Bronchial epithelial cell (primary cell): ENCODE data around the gene IRAK4. TPM values are rescaled to one million over a fixed set of nuclear protein-coding genes. Genes with fewer than 3 reads are reported as not detected.
A peak's percentile ranks its signal among the peaks of the same experiment; 100 is the strongest.

Source experiments
- DNase-seq: peaks from one replicate; pipeline ENCODE4 v3.0.0-alpha.2; 2010; ENCODE audit warnings: low read depth
- FAIRE-seq: peaks from 2 replicates; lab custom pipeline; 2011; peaks lifted over from hg19 to GRCh38; lab: Jason Lieb, UNC
- H3K27me3 ChIP-seq: 2 replicates; pipeline ENCODE4 v1.5.1; 2011; ENCODE audit warnings: low read length; ENCODE audit not compliant: control insufficient read depth, insufficient read depth
- H3K36me3 ChIP-seq: 2 replicates; pipeline ENCODE4 v1.5.1; 2011; ENCODE audit warnings: low read length; ENCODE audit not compliant: control insufficient read depth, insufficient read depth
- H3K4me3 ChIP-seq: 2 replicates; pipeline ENCODE4 v1.5.1; 2011; ENCODE audit warnings: mild to moderate bottlenecking, low read depth, low read length, control low read depth
- total RNA-seq: library from RNA; depleted of rRNA; stranded (reverse); fragments of >200 nt; gene quantifications from 2 replicates; pipeline ENCODE4 v1.2.1, GENCODE V29; 2014
- TF ChIP-seq, protein P1 (sequence below): IDR thresholded peaks from 2 replicates; pipeline ENCODE4 v1.5.1; 2011; ENCODE audit warnings: mild to moderate bottlenecking, moderate library complexity, low read length, control low read depth, inconsistent platforms; ENCODE audit not compliant: insufficient read depth, severe bottlenecking

The IRAK4 gene
- total RNA-seq, 1 donor from 2014 or later: 11.1 TPM

DNA sequence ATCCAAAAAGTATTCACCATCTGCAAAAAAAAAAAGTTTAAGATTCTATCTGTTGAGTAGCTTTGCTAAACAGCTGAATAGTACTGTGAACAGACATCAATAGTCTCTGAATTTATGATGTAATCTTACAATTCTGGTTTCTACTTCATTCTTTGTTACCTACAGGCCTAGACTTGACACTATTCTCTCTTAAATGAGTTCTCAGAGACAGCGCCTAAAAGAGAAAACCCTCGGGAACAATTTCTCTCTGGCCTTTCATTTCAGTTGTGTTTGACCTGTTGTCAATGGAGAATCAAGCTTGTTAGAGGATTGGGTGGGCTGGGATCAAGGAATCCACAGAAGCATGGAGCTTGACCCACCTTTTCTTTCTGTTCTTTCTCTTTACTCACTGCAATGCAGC is 53.3 kb downstream of the IRAK4 start:
- DNase-seq: peak; percentile 77
- Histone ChIP-seq H3K4me3 (no peak overlapping the region), H3K36me3 (no peaks in the 10 kb centered on the region), H3K27me3 (no peaks in the 10 kb centered on the region)
- FAIRE-seq: no peak
- TF ChIP-seq, protein P1, sequence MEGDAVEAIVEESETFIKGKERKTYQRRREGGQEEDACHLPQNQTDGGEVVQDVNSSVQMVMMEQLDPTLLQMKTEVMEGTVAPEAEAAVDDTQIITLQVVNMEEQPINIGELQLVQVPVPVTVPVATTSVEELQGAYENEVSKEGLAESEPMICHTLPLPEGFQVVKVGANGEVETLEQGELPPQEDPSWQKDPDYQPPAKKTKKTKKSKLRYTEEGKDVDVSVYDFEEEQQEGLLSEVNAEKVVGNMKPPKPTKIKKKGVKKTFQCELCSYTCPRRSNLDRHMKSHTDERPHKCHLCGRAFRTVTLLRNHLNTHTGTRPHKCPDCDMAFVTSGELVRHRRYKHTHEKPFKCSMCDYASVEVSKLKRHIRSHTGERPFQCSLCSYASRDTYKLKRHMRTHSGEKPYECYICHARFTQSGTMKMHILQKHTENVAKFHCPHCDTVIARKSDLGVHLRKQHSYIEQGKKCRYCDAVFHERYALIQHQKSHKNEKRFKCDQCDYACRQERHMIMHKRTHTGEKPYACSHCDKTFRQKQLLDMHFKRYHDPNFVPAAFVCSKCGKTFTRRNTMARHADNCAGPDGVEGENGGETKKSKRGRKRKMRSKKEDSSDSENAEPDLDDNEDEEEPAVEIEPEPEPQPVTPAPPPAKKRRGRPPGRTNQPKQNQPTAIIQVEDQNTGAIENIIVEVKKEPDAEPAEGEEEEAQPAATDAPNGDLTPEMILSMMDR: no peak

DNA sequence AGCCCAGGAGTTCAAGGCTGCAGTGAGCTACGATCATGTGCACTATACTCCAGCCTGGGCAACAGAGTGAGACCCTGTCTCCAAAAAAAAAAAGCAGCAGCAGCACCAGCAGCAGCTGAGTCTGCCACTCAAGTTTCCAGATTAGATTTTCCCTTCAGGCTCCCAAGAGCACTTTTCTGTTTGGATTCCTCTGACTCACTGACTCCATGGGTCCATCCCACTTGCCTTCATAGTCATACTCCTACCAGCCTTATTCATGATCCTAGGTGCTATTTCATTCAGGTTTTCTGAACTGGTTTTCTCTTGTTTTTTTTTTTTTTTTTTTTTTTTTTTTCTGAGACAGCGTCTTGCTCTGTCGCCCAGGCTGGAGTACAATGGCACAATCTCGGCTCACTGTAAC is 54.2 kb downstream of the IRAK4 start:
- H3K36me3 ChIP-seq: no peaks in the 10 kb centered on the region
- TF ChIP-seq, protein P1: no peak
- FAIRE-seq: no peak
- no peaks in the 10 kb centered on the region for H3K27me3 ChIP-seq
- DNase-seq: peak; percentile 92
- H3K4me3 ChIP-seq: no peak overlapping the region

DNA sequence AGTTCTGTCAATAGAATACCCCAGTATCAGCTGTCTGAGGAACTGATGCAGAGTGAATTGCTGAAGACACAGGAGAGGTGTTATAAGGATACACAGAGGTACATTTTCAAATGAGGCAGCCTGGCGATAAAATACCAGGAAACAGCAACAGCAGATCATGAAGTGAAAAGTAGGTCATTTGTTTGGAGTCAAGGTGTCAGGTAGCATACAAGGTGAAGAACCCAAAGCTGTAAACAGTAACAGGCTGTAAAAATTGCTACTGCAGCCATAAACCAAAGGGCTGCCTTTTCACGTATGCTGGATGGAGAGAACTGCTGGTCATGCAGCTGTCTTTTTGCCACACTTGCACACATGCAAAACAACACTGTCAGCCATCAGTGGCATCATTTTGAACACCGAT is 56.7 kb downstream of the IRAK4 start:
- Histone ChIP-seq H3K27me3 (no peaks in the 10 kb centered on the region), H3K36me3 (no peaks in the 10 kb centered on the region), H3K4me3 (no peak overlapping the region)
- DNase-seq (no peak), FAIRE-seq (peak; percentile 86)
- TF ChIP-seq, protein P1: no peak

DNA sequence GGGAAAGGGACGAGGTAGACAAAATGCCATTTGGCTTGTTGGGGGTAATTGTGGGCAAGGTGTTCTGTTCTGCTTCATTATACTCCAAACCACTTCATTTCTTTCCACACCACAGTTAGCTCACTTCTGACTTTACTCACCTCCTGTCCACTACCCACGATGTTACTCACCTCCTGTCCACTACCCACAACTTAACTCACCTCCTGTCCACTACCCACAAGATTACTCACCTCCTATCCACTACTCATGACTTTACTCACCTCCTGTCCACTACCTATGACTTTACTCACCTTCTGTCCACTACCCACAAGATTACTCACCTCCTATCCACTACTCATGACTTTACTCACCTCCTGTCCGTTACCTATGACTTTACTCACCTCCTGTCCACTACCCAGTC is 57.4 kb downstream of the IRAK4 start:
- DNase-seq (peak; percentile 38), FAIRE-seq (peak; percentile 80)
- no peaks in the 10 kb centered on the region for H3K36me3 ChIP-seq
- TF ChIP-seq, protein P1: no peak
- H3K4me3 ChIP-seq: no peak overlapping the region
- no peaks in the 10 kb centered on the region for H3K27me3 ChIP-seq

DNA sequence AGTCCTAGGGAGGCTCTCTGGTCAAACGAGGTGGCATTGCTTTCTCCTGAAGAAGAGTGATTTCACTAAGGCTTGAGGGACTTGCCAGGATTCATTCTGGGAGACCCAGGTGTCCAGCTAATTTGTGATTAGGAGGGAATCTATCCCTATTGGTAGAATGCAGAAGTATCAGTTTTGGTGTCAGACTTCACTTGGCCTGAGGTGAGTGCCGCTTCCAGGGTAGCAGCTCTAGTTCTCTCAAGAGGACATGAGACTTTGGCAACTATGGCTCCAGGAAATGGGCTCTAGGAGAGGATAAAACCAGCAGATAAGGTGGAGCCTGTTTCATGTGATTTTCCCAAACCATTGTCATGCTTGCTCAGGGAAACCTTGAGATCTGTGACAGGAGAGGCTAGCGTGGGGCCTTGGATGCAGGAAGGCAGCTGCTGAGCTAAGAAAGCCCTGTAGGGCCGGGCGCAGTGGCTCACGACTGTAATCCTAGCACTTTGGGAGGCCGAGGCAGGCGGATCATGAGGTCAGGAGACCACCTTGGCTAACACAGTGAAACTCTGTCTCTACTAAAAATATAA is 65.5 kb downstream of the IRAK4 start:
- Histone ChIP-seq H3K4me3 (no peak overlapping the region), H3K27me3 (no peaks in the 10 kb centered on the region), H3K36me3 (no peaks in the 10 kb centered on the region)
- TF ChIP-seq, protein P1: no peak
- DNase-seq: no peak
- FAIRE-seq: no peak

DNA sequence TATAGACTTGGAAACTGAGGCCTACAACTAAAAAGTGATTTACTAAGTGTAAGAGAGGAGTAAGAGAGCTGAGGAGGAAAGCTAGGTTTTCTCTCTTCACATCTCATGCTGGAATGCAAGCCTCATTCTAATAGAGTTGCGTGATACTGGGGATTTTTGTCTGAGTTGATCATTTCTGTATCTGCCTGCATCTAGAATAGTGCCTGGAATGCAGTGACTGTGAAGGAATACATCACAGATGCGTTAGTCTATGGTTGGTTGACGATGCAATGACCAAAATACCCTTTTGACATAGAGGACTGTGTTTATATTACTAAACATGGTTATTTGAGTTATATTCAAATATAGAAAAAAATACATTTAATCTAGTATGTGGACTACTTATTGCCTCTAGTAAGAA is 67.9 kb downstream of the IRAK4 start:
- TF ChIP-seq, protein P1: no peak
- no peaks in the 10 kb centered on the region for H3K27me3 ChIP-seq
- H3K4me3 ChIP-seq: no peak overlapping the region
- DNase-seq (no peak), FAIRE-seq (no peak)
- no peaks in the 10 kb centered on the region for H3K36me3 ChIP-seq
